Measurements from ENCODE around the gene FBXO27.

DNA sequence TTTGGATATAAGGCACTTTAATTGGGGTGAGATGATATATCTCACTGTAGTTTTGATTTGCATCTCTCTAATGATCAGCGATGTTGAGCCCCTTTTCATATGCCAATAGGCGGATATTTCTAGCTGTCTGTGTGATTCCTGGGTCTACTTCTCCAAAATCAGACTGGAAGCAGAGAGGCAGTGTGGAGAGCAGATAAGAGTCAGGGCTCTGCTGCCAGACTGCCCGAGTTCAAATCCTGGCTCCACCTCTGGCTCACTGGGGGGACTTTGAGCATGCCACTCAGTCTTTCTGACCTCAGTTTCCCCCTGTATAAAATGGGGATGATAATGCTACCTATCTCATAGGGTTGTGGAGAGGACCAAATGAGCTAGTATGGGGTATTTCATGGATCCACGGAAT, 27.8 kb upstream of the FBXO27 start:
- no peak for TF ChIP-seq POLR2A (IDR thresholded peaks at IDR 0.05; ENCODE audit: low read length)
- no peak for TF ChIP-seq GATA1 (IDR thresholded peaks at IDR 0.05; ENCODE audit: low read depth, low read length)

Measured in erythroblast (primary cell).